Activated CD8-positive, alpha-beta memory T cell treated with anti-CD3 and anti-CD28 coated beads, Interleukin-2, amount 50 U/mL, for 48 hours (primary cell): ENCODE data around the gene NCBP2.

Experiments
- DNase-seq: peaks from one replicate; pipeline ENCODE4 v3.0.0-alpha.2; 2020

NCBP2 gene

DNA sequence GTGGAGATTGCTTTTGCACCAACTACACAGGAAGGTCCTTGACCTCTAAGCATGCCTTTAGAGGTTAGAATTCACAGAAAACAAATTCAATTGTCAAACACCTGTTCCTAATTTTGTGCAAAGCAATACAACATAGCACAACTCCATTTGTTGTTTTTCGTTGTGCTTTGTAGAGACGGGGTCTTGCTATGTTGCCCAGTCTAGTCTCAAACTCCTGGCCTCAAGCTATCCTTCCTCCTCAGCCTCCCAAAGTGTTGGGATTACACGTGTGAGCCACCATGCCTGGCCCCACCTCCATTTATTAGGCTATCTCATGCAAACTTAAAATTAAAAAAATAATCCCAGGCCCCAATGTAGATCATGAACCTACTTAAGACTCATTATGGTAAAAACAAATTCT, 6.0 kb downstream of the NCBP2 start:
- DNase-seq, result no peak

DNA sequence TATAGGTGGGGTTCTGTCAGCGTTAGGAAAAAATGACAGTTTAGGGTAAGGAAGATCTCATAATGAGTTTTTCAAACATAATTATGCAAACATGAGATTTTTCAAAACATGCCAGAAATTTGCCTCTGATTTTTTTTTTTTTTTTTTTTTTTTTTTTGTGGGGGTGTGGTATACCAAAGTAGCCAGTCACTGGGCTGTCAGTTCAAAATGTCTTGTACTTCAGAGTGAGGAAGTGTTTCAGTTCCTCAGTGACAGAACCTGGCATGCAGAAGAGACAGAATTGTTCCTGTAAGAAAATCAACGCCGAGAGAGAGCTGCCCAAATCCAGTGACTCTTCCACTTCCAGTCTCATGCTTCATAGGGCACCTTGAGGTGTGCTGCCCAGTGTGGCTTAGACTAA, 9.7 kb downstream of the NCBP2 start:
- DNase-seq, result no peak

DNA sequence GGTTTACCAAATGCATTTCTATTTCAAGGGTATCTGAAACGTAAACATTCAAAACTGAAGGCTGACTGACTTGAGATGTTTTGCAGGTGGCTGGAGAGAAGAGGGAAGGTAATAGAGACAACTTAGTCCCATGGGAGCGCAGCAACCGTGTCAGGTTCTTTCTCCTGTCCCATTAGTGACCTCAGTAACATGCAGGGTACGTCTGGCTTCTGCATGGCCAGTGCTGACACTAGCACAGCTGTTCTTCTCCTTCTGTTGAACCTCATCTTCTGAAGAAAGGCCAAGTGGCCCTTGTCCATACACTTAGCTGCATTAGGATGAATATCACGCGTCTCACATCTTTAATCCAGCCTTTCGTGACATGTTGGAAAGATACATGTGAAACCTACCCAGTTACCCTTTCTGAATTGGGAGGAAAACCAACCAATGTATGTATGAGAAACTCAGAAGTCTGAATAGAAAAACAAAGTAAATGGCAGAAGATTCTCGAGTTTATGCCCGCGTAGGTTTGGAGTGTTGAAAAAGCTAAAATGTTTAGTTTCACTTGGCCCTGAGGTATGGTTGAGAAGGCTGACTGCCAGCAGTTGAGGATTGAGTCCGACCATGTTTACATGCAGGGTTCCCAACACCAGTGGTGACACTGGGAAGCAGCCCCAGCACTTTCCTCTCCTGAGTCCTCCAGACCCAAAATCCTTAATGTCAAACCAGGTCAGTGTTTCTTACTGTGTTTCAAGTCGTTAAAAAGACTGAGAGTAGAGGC, 10.3 kb downstream of the NCBP2 start:
- no peak for DNase-seq

DNA sequence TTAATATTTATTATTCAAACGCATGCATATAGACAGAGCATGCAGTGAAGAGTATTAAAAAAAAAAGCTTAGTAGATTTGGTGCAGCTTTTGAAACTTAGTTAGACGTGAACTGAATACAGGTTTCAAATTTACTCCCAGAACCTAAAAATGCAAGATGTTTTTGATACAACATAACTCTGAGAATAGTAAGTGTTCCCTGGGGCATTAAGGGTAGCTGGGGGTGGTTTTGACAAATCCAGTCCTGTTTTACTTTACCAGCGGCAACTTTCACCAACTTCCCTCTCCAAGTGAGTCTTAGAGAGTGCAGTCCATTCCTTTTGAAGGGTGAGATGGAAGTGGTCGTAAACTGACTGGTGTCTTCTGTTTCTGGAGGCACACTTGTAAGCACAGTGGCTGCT, 11.2 kb downstream of the NCBP2 start:
- DNase-seq, result no peak

DNA sequence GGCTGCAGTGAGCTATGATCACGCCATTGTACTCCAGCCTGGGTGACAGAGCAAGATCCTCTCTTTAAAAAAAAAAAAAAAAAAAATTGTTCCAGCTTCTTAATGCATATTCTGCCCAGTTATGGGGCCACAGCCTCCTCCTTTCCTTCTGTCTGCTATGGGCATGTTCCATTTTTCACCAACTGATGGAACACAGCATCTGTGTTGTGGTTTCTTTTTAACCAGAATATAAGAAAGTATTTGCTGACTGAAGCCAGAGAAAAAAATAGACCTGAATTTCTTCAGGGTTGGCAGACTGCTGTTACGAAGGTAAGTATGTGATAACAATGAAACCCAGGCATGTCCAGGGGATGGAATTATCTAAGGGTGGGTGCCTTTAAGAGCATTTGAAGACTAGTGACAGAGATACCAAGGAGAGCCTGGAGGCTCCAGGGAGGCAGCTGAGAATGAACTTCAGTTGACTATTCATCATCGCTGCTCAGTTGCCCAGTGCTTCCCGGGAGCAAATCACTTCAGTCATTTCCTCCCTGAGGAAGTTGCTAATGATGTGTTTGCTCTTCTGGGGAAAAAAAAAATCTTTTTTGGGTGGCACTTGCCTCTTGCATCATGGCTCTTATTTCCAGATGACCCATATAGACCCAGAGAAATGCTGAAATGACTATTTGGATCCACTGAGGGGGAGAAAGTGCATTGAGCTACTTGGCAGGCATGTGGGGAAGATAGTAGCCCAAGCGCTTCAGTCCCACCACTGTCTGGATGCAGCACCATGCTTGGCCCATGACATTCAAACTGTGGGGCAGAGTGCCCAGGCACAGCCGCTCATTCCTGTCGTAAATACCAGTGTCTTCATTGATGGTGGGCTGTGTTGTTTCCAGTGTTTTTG, 14.5 kb downstream of the NCBP2 start:
- DNase-seq, result no peak

DNA sequence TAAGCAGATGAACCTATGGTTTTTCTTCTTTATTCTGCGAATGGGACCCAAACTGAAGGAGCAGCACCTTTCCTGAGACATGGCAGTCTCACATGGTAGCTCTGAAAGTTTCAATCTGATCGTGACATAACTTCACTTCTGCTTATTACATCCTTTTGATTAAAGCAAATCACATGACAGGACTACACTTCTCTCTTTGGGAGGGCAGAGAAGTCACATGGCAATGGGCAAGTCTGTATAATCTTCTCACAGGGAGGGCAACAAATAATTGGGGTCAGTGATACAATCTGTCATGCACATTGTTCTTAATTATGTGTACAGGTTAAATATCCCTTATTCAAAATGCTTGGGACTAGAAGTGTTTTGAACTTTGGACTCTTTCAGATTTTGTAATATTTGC, 21.6 kb downstream of the NCBP2 start:
- no peak for DNase-seq

DNA sequence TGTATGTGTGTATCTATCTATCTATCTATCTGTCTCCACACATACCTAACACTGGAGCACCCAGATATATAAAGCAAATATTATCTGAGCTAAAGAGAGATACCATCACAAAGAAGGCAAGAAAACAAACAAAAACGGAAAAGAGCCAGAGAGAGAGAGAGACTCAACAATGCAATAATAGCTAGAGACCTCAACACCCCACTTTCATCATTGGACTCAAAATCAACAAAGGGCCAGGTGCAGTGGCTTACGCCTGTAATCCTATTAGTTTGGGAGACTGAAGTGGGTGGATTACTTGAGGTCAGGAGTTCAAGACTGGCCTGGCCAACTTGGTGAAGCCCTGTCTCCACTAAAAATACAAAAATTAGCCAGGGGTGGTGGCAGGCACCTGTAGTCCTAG, 23.4 kb downstream of the NCBP2 start:
- DNase-seq, result no peak

DNA sequence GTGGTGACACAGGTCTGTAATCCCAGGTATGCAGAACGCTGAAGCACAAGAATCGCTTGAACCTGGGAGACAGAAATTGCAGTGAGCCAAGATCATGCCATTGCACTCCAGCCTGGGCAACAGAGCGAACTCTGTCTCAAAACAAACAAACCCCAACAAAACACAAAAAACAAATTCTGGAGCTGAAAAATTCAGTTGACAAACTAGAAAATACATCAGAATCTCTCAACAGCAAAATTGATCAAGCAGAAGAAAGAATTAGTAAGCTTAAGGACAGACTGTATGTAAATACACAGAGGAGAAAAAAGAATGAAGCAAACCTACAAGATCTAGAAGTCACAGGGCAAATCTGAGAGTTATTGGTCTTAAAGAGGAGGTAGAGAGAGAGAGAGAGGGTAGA, 25.3 kb downstream of the NCBP2 start:
- no peak for DNase-seq

DNA sequence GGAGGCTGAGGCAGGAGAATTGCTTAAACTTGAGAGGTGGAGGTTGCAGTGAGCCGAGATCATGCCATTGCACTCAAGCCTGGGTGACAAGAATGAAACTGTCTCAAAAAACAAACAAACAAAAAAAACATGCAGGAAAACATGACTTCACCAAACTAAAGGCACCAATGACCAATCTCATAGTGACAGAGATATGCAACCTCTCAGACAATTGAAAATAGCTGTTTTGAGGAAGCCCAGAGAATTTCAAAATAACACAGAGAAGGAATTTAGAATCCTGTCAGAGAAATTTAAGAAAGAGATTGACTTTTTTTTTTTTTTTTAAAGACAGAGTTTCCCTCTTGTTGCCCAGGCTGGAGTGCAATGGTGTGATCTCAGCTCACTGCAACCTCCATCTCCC, 26.1 kb downstream of the NCBP2 start:
- no peak for DNase-seq

DNA sequence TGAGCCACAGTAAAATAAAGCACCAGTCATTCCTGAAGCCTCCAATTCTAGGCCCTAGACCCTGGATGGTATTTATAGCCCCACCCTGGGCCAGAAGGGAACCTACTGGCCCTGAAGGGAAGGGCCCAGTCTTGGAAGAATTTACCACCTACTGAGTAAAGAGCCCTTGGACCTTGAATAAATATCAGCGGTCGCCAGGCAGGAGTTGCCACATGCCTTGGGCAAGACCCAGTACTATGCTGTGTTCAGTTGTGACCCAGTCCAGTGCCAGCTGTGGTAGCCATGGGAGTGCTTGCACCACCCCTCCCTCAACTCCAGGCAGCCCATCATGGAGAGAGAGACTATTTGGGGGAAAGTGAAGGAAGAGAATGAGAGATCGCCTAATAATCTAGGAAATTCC, 27.0 kb downstream of the NCBP2 start:
- no peak for DNase-seq

DNA sequence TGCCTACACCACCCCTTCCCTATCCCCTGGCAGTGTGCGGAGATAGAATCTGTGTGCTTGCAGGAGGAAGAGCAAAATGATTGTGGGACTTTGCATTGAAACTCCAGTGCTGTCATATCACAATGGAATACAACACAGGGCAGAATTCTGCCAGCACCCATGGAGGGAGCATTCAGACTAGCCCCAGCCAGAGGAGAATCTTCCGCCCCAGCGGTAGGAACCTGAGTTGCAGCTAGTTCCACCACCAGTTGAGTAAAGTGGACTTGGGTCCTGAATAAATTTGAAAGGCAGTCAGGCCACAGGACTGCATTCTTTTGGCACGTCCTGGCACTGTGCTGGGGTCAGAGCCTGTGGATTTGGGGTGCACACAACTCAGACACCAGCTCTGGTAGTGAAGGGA, 27.5 kb downstream of the NCBP2 start:
- no peak for DNase-seq

DNA sequence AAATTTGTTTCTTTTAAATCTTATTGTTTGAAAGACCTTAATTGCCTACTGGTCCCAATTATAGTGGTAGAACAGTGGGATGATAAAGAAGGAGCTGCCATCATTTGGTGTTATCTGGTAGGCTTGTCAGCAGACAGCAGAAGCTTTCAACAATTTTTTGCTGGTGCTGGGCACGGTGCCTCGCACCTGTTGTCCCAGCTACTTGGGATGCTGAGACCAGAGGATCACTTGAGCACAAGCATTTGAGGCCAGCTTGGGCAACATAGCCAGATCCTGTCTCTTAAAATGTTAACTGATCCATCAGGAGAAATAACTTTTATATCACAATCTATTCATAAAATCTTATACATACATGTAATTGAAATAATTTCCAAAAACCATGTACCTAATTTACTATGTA, 38.6 kb downstream of the NCBP2 start:
- DNase-seq, result no peak

DNA sequence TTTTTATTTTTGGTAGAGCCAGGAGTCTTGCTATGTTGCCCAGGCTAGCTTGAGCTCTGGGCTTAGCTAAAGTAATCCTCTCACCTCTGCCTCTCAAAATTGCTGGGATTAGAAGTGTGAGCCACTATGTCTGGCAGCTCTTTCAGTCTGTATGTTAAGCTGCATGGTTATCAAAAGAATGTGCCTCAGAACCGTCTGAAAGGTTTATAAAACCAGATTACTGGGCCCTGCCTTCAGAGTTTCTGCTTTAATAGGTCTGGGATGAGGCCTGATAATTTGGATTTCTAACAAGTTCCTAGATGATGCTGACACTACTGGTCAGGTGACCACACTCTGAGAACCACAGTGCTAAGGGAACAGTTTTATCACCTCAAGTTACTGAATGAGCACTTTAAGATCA, 40.0 kb downstream of the NCBP2 start:
- no peak for DNase-seq

DNA sequence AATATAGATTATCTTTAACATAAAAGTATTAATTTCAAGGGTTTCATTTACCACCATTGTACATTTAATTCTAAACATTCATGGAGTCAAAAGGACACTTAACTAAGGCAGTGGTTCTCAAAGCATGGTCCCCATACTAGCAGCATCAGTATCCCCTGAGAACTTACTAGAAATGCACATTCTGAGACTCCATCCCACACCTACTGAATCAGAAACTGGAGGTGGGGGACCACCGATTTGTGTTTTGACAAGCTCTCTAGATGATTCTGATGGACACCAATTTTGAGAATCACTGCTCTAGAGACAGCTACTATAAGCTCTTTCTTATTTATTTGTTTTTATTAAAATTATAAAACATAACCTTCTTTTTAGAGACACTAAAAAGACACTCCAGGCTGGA, 40.6 kb downstream of the NCBP2 start:
- no peak for DNase-seq

DNA sequence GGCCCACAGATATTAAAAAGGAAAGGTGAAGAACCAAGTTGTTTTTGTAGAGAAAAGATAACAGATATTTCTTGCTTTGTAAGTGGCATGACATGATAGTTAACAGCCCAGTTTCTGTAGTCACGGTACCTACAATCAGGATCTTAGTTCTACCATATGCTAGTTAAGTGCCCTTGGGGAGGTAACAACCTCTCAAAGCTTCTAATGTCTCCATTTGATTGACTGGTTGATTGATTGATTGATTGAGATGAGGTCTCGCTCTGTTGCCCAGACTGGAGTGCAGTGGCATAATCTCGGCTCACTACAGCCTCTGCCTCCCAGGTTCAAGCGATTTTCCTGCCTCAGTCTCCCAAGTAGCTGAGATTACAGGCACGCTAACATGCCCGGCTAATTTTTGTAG, 46.1 kb downstream of the NCBP2 start:
- no peak for DNase-seq

DNA sequence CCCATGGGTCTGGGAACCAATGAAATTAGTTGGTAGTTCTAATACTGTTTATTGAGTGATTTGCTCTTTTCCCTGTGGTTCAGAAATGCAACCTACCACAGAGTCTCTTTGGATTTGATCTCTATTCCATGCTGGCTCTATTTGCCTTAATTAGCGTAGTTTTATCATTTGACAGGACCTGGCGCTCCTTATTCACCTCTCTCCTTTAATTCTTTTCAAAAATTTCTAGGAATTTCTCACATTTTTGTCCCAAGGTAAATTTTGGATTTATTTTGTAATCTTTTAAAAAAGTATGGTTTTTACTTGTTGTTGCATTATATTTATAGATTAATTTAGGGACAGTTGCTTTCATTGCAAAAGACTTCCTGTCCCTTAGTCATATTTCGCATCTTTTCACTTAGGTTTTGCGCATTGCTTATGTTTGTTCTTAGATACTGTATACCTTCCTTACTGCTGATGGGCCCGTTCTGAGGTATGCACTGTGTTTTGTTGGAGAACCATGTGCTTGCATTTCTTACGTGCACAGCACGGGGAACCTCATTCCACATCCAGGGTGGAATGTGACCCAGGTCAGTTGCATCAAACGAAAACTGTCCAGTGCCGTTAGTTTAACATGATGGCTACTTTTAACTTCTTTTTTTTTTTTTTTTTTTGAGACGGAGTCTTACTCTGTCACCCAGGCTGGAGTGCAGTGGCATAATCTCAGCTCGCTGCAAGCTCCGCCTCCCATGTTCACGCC, 47.6 kb downstream of the NCBP2 start:
- DNase-seq, result no peak

DNA sequence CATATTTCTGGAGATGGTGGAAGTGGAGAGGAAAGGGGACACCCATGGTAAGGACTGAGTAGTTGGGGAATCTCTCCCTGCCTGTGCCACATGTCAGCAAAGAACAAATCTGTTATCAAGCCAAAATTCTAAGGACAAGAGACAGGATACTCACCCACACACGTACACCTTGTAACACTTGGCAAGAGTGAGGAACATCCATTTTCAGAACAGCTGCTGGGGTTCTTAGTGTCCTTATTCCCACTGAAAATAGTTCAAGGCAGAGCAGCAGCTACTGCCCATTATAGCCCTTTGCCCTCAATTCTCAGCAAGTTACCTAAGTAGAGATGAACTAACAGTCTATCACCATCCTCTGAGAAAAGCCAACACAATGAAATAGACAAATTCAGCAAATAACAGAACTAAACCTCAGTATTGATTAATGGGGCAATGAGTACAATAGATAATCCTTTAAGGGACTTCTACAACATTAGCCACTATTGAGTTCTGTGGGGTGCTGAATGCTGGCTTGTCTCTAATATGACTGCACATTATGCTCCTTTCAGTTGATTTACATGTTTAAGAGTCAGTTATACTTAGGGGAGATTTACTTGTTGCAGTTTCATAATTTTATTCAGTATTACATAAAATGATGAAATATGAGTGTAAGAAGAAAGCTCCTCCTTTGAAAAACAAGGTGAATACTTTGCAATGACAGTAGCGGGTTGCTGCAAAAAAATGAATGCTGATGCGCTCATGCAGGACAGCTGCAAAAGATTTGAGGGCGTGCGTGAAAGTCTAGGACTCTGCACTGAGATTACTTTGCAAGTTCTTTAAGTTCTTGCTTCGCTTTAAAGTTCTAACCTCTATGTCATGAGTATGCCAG, 52.3 kb downstream of the NCBP2 start:
- DNase-seq, result no peak

DNA sequence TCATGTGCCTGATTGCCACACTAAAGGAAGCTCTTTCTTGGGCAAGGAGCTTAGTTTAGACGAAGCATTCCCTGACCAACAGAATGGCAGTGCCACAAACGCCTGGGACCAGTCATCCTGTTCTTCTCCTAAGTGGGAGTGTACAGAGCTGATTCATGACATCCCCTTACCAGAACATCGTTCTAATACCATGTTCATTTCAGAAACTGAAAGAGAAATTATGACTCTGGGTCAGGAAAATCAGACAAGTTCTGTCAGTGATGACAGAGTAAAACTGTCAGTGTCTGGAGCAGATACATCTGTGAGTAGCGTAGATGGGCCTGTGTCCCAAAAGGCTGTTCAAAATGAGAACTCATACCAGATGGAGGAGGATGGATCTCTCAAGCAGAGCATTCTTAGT, 56.2 kb downstream of the NCBP2 start:
- DNase-seq, result no peak
